ENCODE measurements around the gene TNNC2. TPM values are rescaled to one million over a fixed set of nuclear protein-coding genes. Genes with fewer than 3 reads are reported as not detected.

Gene TNNC2
- polyA plus RNA-seq, 3 donors = 0.71 to 1.2 (median 1.0) TPM

GRCh38 chr20:45848969-45849582 lies 22.0 kb upstream of the TNNC2 start:
- Histone ChIP-seq H3K27ac (ENCODE audit: low read depth in 1 of 2, low read length in 2 of 2) (no peak overlapping the region), H4K20me1 (ENCODE audit: insufficient read depth, low read length) (peaks cover 26% of the 10 kb centered on the region), H3K27me3 (ENCODE audit: control insufficient read depth in 2 of 2, insufficient read depth in 2 of 2, low read length in 2 of 2) (no peaks in the 10 kb centered on the region), H3K4me3 (replicated peaks in 1 of 3; ENCODE audit: low read depth in 2 of 3, low read length in 3 of 3) (no peak overlapping the region), H3K9me3 (replicated peaks in 1 of 2; ENCODE audit: control insufficient read depth in 1 of 2, insufficient read depth in 1 of 2, low read length in 2 of 2) (no peaks in the 10 kb centered on the region), H2AFZ (ENCODE audit: insufficient read depth, low read depth, low read length, poor library complexity, severe bottlenecking) (no peak overlapping the region), H3K4me2 (replicated peaks; ENCODE audit: extremely low read depth, low read length, poor library complexity, severe bottlenecking) (no peak overlapping the region), H3K9ac (ENCODE audit: insufficient read depth, low read length, poor library complexity, severe bottlenecking) (no peak overlapping the region), H3K36me3 (replicated peaks in 1 of 2; ENCODE audit: control insufficient read depth in 1 of 2, insufficient read depth in 2 of 2, low read length in 2 of 2) (peaks cover 74 to 94% of the 10 kb centered on the region in 2 donors), H3K4me1 (ENCODE audit: control insufficient read depth in 1 of 2, insufficient read depth in 2 of 2, low read length in 2 of 2) (no peaks in the 10 kb centered on the region), H3K79me2 (ENCODE audit: insufficient read depth, low read length) (peaks cover 18% of the 10 kb centered on the region)
- Mint-ChIP-seq H3K4me1 (no peaks in the 10 kb centered on the region), H3K9me3 (no peaks in the 10 kb centered on the region), H3K36me3 (peaks cover 59 to 96% of the 10 kb centered on the region in 2 donors), H3K27me3 (ENCODE audit: low read depth in 3 of 3) (peaks cover 0 to 2% (median 0%) of the 10 kb centered on the region in 3 donors), H3K27ac (no peak overlapping the region), H3K4me3 (no peak overlapping the region)
- TF ChIP-seq CTCF (IDR thresholded peaks at IDR 0.05) = no peak
- DNase-seq = no peak
- intact Hi-C loops (cut with micrococcal nuclease) = no loop called here
- WGBS (ENCODE audit: insufficient coverage) = 100% methylated on average over 3 of the region's 8 CpGs

GRCh38 chr20:45848421-45848820 lies 21.3 kb upstream of the TNNC2 start:
- no peak overlapping the region for H3K4me3 Mint-ChIP-seq
- H3K36me3 ChIP-seq (replicated peaks in 1 of 2; ENCODE audit: control insufficient read depth in 1 of 2, insufficient read depth in 2 of 2, low read length in 2 of 2) = peaks cover 75 to 95% of the 10 kb centered on the region in 2 donors

More at GRCh38 chr20:45848421-45848820, 21.3 kb upstream of the TNNC2 start:
- intact Hi-C loops (cut with micrococcal nuclease) = no loop called here
- Histone ChIP-seq H3K79me2 (ENCODE audit: insufficient read depth, low read length) (peaks cover 12% of the 10 kb centered on the region), H4K20me1 (ENCODE audit: insufficient read depth, low read length) (peaks cover 28% of the 10 kb centered on the region), H3K9me3 (replicated peaks in 1 of 2; ENCODE audit: control insufficient read depth in 1 of 2, insufficient read depth in 1 of 2, low read length in 2 of 2) (no peaks in the 10 kb centered on the region), H3K27ac (ENCODE audit: low read depth in 1 of 2, low read length in 2 of 2) (no peak overlapping the region), H3K27me3 (ENCODE audit: control insufficient read depth in 2 of 2, insufficient read depth in 2 of 2, low read length in 2 of 2) (no peaks in the 10 kb centered on the region), H3K4me1 (ENCODE audit: control insufficient read depth in 1 of 2, insufficient read depth in 2 of 2, low read length in 2 of 2) (no peaks in the 10 kb centered on the region), H3K4me2 (replicated peaks; ENCODE audit: extremely low read depth, low read length, poor library complexity, severe bottlenecking) (no peak overlapping the region), H2AFZ (ENCODE audit: insufficient read depth, low read depth, low read length, poor library complexity, severe bottlenecking) (no peak overlapping the region), H3K4me3 (replicated peaks in 1 of 3; ENCODE audit: low read depth in 2 of 3, low read length in 3 of 3) (no peak overlapping the region), H3K9ac (ENCODE audit: insufficient read depth, low read length, poor library complexity, severe bottlenecking) (no peak overlapping the region)
- TF ChIP-seq CTCF (IDR thresholded peaks at IDR 0.05) = no peak
- no peaks in the 10 kb centered on the region for H3K9me3 Mint-ChIP-seq
- H3K27ac Mint-ChIP-seq = peak overlapping the region in 1 of 7 donors; percentile 79
- no peaks in the 10 kb centered on the region for H3K4me1 Mint-ChIP-seq
- DNase-seq = no peak
- no peaks in the 10 kb centered on the region for H3K27me3 Mint-ChIP-seq (ENCODE audit: low read depth in 3 of 3)
- H3K36me3 Mint-ChIP-seq = peaks cover 59 to 96% of the 10 kb centered on the region in 2 donors
- WGBS (ENCODE audit: insufficient coverage) = 97% methylated on average over 8 of the region's 8 CpGs
